ENCODE data around the gene LDB1. TPM values are rescaled to one million over a fixed set of nuclear protein-coding genes. Genes with fewer than 3 reads are reported as not detected.

The LDB1 gene
- total RNA-seq, 1 donor from 2014 or later = 38.0 TPM

GRCh38 chr10:102064868-102065560 lies 55.2 kb downstream of the LDB1 start, which contains the start of gene HPS6:
Gene HPS6, plus strand, starts transcription at chr10:102065349. Its CDS starts 126 bp downstream, at chr10:102065475.
- DNase-seq (ENCODE audit: low spot score) = peak; percentile 97

DNA sequence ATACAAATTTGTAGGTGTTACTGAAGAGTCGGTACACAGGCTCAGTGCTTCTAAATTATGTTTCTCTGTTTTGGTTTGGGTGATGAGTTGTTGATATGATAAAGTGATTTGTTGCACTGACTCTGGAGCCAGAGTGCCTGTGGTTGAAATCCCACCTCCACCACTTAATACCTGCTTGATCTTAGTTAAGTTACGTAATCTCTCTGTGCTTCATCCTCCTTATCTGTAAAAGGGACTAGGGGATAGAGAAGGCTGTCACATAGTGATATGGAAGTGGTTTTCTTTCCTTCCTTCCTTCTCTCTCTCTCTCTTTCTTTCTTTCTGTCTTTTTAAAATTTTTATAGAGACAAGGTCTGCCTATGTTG lies 55.7 kb downstream of the LDB1 start:
- peak; percentile 33 for DNase-seq (ENCODE audit: low spot score)

DNA sequence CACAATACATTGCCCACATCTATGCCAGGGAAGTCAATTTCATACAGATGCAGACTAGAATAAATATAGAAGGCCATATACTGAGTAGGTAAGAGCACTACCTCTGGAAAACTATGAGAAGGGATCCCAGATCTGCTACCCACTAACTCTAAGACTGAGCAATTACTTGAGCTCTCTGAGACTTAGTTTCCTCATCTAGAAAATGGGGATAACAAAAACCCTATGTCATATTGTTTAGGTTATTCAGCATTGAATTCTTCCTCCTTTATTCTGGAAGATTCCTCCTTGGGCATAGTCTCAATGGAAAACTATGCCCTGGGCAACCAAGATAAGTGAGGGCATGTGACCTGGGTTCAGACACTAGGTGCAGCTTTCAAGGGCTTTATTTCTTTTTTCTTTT lies 60.2 kb downstream of the LDB1 start:
- DNase-seq (ENCODE audit: low spot score) = no peak

Other genes with a start within 250 kb of the LDB1 start
- 9.1 TPM for gene ARMH3, start 64.2 kb downstream of the LDB1 start, total RNA-seq (ENCODE audit: insufficient read depth, low replicate concordance)
- gene HPS6, start 55.0 kb downstream of the LDB1 start, total RNA-seq (ENCODE audit: insufficient read depth, low replicate concordance) = 14.9 TPM
- 13.2 TPM for gene PPRC1, start 12.7 kb upstream of the LDB1 start, total RNA-seq (ENCODE audit: insufficient read depth, low replicate concordance)
- gene NOLC1, start 32.0 kb upstream of the LDB1 start, total RNA-seq (ENCODE audit: insufficient read depth, low replicate concordance) = 13.7 TPM
- not detected for gene ELOVL3, start 105.9 kb upstream of the LDB1 start, total RNA-seq (ENCODE audit: insufficient read depth, low replicate concordance)
- not detected for gene PITX3, start 121.1 kb upstream of the LDB1 start, total RNA-seq (ENCODE audit: insufficient read depth, low replicate concordance)
- 17.1 TPM for gene GBF1, start 125.2 kb upstream of the LDB1 start, total RNA-seq (ENCODE audit: insufficient read depth, low replicate concordance)